GM19239 (cell line): ENCODE measurements around the gene MAP2K6.

Source experiments
- DNase-seq: peaks from one replicate; pipeline ENCODE4 v3.0.0; 2011; ENCODE audit warnings: low spot score; ENCODE audit not compliant: insufficient read length
- FAIRE-seq: peaks from 2 replicates; lab custom pipeline; 2011; peaks lifted over from hg19 to GRCh38; lab: Jason Lieb, UNC

The MAP2K6 gene

GRCh38 chr17:69414408-69415274 is at the start of gene MAP2K6:
Gene MAP2K6 (plus strand): TSS chr17:69414697. CDS start chr17:69414985, 288 bp downstream.
- FAIRE-seq (peak; percentile 84), DNase-seq (peak; percentile 50)

- peak; percentile 8 for DNase-seq
- FAIRE-seq, result peak; percentile 18
Measured at GRCh38 chr17:69367298-69367697, 47.2 kb upstream of the MAP2K6 start.

DNA sequence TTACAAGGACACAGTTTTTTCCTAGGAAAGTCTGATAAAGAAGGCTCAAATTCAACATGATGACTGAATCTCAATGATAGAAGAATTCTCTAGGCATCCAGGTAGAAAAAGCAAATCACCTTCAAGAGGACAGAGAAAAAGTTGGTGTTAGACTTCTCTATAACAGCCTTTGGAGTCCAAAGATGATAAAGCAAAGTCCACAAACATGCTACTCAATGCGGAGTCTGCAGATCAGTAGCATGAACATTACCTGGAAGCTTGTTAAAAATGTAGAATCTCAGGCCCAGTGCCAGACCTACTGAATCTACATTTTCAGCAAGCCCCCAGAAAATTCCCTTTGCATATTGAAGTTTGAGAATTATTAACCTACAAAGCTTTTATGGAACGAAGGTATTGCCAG is 41.4 kb upstream of the MAP2K6 start:
- no peak for FAIRE-seq
- DNase-seq, result no peak

- no peak for DNase-seq
- no peak for FAIRE-seq
Measured at GRCh38 chr17:69375229-69375628, 39.3 kb upstream of the MAP2K6 start.

- DNase-seq, result no peak
- no peak for FAIRE-seq
Measured at GRCh38 chr17:69388822-69389442, 25.6 kb upstream of the MAP2K6 start.

DNA sequence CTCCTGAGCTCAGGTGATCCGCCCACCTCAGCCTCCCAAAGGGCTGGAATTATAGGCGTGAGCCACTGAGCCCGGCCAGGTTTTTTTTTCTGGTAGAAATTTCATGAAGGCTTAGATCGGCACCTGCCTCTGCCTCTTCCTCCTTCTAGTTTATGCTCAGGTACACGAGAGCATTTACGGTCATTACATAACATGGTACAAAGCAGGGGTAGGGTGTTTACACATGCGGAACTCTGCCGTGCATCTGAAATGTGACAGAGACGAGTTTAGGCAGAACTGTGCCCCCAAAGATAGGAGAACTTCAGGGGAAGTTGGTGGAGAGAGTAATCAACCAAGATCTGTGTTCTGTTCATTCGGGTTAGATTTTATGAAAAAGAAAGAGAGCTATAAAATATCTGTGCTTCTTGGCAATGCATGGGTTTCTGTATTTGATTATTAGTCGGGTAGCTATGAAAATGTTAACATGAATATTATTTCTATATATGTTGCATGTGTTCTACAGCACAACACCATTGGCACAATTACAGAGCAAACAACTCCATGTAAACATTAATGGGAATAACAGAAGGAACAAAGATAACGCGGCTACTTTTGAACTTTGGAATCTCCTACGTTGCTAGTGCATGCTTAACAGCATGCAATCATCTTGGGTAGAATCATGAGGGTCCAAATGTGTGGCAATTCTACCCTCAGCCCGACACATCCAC is 23.5 kb upstream of the MAP2K6 start:
- DNase-seq (no peak), FAIRE-seq (no peak)

DNA sequence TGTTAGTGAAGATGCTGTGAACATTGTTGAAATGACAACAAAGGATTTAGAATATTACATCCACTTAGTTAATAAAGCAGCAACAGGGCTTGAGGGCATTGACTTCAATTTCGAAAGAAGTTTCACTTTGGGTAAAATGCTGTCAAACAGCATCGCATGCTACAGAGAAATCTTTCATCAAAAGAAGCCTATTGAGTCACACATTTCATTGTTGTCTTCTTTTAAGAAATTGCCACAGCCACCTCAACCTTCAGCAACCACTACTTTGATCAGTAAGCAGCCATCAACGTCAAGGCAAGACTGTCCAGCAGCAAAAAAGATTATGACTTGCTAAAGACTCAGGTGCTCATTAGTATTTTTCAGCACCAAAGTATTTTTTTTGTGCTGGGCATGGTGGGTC is 13.2 kb upstream of the MAP2K6 start:
- no peak for FAIRE-seq
- no peak for DNase-seq

DNA sequence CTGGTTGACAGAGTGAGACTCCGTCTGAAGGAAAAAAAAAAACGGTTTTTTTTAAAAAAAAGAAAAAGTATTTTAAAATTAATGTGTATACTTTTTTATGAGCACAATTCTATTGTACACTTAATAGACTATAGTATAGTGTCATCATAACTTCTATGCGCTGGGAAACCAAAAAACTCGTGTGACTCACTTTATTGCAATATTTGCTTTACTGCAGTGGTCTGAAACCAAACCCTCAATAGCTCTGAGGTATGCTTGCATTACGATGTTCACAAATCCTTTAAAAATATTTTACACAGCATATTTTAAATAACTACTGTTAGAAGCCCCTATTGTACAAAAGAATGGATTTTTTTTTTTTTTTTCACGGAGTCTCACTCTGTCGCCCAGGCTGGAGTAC is 12.4 kb upstream of the MAP2K6 start:
- no peak for DNase-seq
- FAIRE-seq, result no peak

- DNase-seq (no peak), FAIRE-seq (no peak)
Measured at GRCh38 chr17:69404399-69404798, 10.1 kb upstream of the MAP2K6 start.

- DNase-seq (no peak), FAIRE-seq (no peak)
Measured at GRCh38 chr17:69405096-69405495, 9.4 kb upstream of the MAP2K6 start.

- FAIRE-seq (no peak), DNase-seq (no peak)
Measured at GRCh38 chr17:69406941-69407340, 7.6 kb upstream of the MAP2K6 start.

DNA sequence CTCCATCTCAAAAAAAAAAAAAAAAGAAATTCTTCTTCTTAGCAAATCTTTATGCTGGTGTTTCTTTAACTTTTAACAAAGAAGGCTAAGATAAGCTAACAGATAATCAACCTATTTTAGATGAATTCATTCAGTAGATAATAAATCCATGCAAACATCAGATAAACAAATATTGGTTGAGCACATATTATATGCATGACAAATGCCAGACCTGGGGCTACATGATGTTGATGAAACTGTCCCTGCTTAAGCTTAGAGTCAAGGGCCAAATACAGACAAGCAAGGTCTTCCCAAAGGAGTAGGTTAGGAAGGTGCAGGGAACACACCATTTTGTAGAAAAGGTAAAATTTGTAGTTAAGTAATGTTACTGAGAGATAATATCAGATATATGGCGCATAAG is 6.7 kb upstream of the MAP2K6 start:
- FAIRE-seq (no peak), DNase-seq (no peak)

DNA sequence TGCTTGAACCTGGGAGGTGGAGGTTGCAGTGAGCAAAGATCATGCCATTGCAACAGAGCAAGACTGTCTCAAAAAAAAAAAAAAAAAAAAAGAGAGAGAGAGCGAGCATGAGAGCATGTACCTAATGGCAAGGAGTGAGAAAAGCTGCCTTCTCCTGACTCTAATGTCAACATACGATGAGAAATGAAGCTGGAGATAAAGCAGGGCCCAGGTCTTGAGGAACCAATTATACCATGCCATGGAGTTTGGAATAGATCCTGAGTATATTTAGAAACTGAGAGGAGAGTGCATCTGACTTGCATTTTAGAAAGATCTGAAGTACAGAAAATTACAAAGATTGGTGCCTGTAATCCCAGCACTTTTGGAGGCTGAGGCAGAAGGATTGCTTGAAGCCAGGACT is 3.8 kb upstream of the MAP2K6 start:
- DNase-seq (no peak), FAIRE-seq (no peak)

GRCh38 chr17:69411766-69412165 is 2.7 kb upstream of the MAP2K6 start:
- DNase-seq (no peak), FAIRE-seq (no peak)

DNA sequence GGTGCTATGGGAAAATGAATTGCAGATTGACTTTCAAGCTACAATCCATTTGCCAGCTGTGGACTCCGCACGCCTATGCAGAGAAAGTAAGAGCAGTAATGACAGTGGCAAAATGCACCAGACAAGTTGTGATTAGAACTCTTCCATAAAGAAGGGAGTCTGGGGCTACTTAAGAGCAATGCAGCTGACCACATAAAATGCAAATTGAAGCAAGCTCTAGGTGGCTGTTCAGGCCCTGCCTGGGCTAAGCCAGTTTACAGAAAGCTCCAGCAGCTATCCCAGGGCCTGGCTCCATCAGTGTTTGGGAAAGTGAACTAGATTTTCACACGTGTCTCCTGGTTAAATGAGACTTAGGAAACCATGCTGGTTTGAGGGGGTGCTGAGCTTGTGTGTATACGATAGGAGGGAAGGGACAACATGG is 2.2 kb upstream of the MAP2K6 start:
- no peak for DNase-seq
- no peak for FAIRE-seq

DNA sequence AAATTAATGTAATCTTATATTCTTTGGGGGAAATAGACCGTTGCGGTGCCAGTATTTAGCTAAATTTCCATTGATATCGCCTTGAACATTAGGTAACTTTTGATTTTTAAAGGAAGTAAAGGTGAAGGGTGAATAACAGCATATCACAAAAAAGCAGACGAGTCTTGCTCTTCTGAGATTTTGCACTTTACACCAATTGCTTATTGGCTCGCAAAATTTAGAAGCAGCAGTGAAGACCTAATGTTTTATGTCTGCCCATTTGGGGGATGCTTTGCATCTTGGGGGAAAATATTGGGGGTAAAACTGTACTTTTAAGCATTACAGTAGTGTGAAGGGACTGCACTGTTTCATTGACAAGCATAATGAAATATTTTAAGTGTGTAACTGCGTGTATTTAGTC is 934 bp downstream of the MAP2K6 start:
- FAIRE-seq, result no peak

DNA sequence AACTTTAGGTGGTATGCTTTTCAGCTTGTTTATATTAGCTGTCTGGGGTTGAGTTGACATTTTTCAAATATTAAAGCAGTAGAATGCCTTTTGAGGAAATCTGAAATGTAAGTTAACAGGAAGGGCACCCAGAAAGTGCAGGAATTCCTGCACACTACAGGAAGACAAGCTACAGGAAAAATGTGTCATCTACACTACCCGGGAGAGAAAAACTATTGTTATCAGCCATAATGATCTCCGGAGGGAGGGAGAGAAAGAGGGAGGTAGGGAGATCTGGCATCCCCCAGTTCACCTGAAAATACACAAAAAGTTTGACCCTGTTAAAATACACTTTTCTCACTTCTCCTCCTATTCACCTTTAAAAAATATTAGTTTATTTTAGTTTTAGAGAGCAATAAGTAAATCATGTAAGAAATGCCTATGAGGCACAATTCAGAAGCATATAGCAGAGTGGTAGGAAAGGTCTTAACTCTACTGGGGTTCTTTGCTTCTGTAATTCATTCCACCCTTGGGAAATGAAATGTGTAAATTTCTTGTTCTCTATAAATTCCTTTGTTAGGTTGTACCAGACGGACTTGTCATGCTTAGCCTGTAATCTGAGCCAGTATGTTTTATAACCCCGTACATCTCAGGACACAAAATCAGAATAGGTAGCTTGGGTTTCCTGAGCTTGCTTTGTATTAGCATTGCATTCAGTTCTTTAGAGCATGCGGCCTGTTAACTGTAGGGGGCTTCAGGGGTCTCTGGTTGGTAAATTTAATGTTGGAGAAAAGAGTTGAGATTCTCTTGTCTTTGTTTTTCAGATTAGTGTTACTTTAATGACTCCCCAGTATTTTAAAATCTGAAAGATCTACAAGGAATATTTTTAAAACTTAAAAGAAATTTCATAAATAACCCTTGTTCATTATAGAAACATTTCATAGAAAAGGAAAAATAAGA is 3.3 kb downstream of the MAP2K6 start:
- DNase-seq, result no peak
- FAIRE-seq, result no peak

More for the DNA sequence above, 934 bp downstream of the MAP2K6 start:
- DNase-seq, result no peak

GRCh38 chr17:69418535-69418934 is 4.0 kb downstream of the MAP2K6 start:
- no peak for FAIRE-seq
- no peak for DNase-seq

DNA sequence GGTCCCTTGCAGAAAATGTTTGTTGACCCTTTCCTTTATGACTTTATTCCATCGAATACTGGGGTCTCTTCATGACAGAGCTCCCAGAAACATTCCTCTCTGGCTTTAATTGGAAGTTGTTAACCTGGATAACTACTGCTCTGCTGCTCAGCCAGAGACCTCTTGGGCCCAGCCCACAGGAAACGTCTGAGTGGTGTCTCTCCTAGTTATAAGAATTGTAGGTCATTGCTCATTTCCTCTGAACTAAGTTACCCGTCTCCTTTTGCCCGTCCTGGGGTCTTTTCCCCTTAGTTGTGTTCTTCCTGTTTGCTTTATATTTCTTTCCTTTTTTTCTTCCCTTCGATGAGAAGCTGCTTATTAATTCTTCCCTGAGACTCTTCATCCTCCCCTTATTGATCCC is 9.0 kb downstream of the MAP2K6 start:
- DNase-seq, result no peak

More for the DNA sequence above, 9.0 kb downstream of the MAP2K6 start:
- no peak for FAIRE-seq
